ENCODE data around the gene MED1. TPM values are rescaled to one million over a fixed set of nuclear protein-coding genes. Genes with fewer than 3 reads are reported as not detected.
A peak's percentile ranks its signal among the peaks of the same experiment; 100 is the strongest.

The MED1 gene
- total RNA-seq, 2 experiments from 2014 or later, result 24.7 to 28.7 TPM

- peaks cover 55% of the 10 kb centered on the region for H3K4me1 Mint-ChIP-seq (ENCODE audit: low read depth)
- H3K9me3 Mint-ChIP-seq, result no peaks in the 10 kb centered on the region
- H3K27me3 Mint-ChIP-seq, result no peaks in the 10 kb centered on the region
- Histone ChIP-seq H3K27me3 (ENCODE audit: control insufficient read depth in 1 of 2, insufficient read depth in 2 of 2, low read length in 2 of 2) (no peaks in the 10 kb centered on the region), H3K4me1 (ENCODE audit: insufficient read depth, low read length) (peaks cover 41% of the 10 kb centered on the region), H3K4me3 (ENCODE audit: low read length) (peak overlapping the region; percentile 88), H3K27ac (ENCODE audit: low read depth in 1 of 2, low read length in 2 of 2) (peak overlapping the region; percentile 95 to 96), H3K36me3 (ENCODE audit: insufficient read depth, low read length) (peaks cover 10% of the 10 kb centered on the region), H3K9me3 (ENCODE audit: control insufficient read depth in 1 of 2, insufficient read depth in 1 of 2, low read length in 2 of 2) (peaks cover 0 to 6% of the 10 kb centered on the region in 2 experiments)
- H3K27ac Mint-ChIP-seq, result peak overlapping the region; percentile 91
- TF ChIP-seq, protein P1, sequence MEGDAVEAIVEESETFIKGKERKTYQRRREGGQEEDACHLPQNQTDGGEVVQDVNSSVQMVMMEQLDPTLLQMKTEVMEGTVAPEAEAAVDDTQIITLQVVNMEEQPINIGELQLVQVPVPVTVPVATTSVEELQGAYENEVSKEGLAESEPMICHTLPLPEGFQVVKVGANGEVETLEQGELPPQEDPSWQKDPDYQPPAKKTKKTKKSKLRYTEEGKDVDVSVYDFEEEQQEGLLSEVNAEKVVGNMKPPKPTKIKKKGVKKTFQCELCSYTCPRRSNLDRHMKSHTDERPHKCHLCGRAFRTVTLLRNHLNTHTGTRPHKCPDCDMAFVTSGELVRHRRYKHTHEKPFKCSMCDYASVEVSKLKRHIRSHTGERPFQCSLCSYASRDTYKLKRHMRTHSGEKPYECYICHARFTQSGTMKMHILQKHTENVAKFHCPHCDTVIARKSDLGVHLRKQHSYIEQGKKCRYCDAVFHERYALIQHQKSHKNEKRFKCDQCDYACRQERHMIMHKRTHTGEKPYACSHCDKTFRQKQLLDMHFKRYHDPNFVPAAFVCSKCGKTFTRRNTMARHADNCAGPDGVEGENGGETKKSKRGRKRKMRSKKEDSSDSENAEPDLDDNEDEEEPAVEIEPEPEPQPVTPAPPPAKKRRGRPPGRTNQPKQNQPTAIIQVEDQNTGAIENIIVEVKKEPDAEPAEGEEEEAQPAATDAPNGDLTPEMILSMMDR (IDR thresholded peaks at IDR 0.05), result no peak
- DNase-seq (peak in 3 of 14 experiments; percentile 11 to 37 (median 37)), ATAC-seq (ENCODE audit: poor library complexity) (no peak)
- intact Hi-C loops (cut with DNase I, micrococcal nuclease), result loop anchor here in 1 of 2 experiments (2.0 to 5.0 kb wide), 2 partner anchors 62 to 261 kb away; partner anchors contain the start of genes FBXL20 and RPL19
- POLR2A ChIA-PET, result interaction anchor here (0.9 to 4.7 kb wide), 9 partner anchors 12 to 637 kb away, joined by 3 to 204 read pairs (median 5); partner anchors contain the start of genes FBXL20, MED1, PSMD3 and RPL19
- CTCF ChIA-PET, result interaction anchor here (1.8 kb wide), 1 partner anchor 159 kb away, joined by 6 read pairs; no protein-coding TSS in a partner anchor
- peaks cover 37% of the 10 kb centered on the region for H3K36me3 Mint-ChIP-seq (ENCODE audit: low read depth)
- peak overlapping the region; percentile 94 for H3K4me3 Mint-ChIP-seq
Measured at GRCh38 chr17:39462631-39463375, 11.7 kb upstream of the MED1 start.

DNA sequence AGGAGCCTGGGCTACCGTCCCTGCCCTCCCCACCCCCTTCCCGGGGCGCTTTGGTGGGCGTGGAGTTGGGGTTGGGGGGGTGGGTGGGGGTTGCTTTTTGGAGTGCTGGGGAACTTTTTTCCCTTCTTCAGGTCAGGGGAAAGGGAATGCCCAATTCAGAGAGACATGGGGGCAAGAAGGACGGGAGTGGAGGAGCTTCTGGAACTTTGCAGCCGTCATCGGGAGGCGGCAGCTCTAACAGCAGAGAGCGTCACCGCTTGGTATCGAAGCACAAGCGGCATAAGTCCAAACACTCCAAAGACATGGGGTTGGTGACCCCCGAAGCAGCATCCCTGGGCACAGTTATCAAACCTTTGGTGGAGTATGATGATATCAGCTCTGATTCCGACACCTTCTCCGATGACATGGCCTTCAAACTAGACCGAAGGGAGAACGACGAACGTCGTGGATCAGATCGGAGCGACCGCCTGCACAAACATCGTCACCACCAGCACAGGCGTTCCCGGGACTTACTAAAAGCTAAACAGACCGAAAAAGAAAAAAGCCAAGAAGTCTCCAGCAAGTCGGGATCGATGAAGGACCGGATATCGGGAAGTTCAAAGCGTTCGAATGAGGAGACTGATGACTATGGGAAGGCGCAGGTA lies 11.0 kb upstream of the MED1 start:
- ATAC-seq (ENCODE audit: poor library complexity), result peak; percentile 13
- TF ChIP-seq, protein P1 (IDR thresholded peaks at IDR 0.05), result no peak
- peak overlapping the region; percentile 88 for H3K4me3 ChIP-seq (ENCODE audit: low read length)
- peaks cover 0 to 6% of the 10 kb centered on the region in 2 experiments for H3K9me3 ChIP-seq (ENCODE audit: control insufficient read depth in 1 of 2, insufficient read depth in 1 of 2, low read length in 2 of 2)
- intact Hi-C loops (cut with DNase I, micrococcal nuclease), result loop anchor here (1.0 to 5.0 kb wide), 3 partner anchors 11 to 260 kb away; partner anchors contain the start of genes MED1 (in 2 of the 2), FBXL20 (in 1 of the 2) and RPL19 (in 1 of the 2)
- peaks cover 39% of the 10 kb centered on the region for H3K4me1 ChIP-seq (ENCODE audit: insufficient read depth, low read length)
- peak in 3 of 14 experiments; percentile 9 to 15 (median 13) for DNase-seq
- no peaks in the 10 kb centered on the region for H3K27me3 ChIP-seq (ENCODE audit: control insufficient read depth in 1 of 2, insufficient read depth in 2 of 2, low read length in 2 of 2)
- Mint-ChIP-seq H3K4me1 (ENCODE audit: low read depth) (peaks cover 48% of the 10 kb centered on the region), H3K4me3 (peak overlapping the region; percentile 94), H3K27ac (peak overlapping the region; percentile 91), H3K27me3 (no peaks in the 10 kb centered on the region), H3K36me3 (ENCODE audit: low read depth) (peaks cover 29% of the 10 kb centered on the region), H3K9me3 (no peaks in the 10 kb centered on the region)
- POLR2A ChIA-PET, result interaction anchor here (0.6 to 4.7 kb wide), 21 partner anchors 11 to 1109 kb away, joined by 3 to 204 read pairs (median 4); partner anchors contain the start of genes FBXL20, MED1, MED24 and MIEN1
- peaks cover 4% of the 10 kb centered on the region for H3K36me3 ChIP-seq (ENCODE audit: insufficient read depth, low read length)
- CTCF ChIA-PET, result interaction anchor here (1.0 to 1.8 kb wide), 5 partner anchors 11 to 268 kb away, joined by 3 to 6 read pairs (median 3); partner anchors contain the start of genes MED1 and MIEN1
- peak overlapping the region; percentile 95 to 96 for H3K27ac ChIP-seq (ENCODE audit: low read depth in 1 of 2, low read length in 2 of 2)
